ENCODE data around the gene RBM17.
"Not testable (repeated sequence)": the region's sequence is repeated elsewhere in the genome, so short reads cannot be mapped to it uniquely, and the experiment has no call there.

The RBM17 gene

GRCh38 chr10:6088721-6089333 is at the start of gene RBM17:
Gene RBM17, plus strand, starts transcription at chr10:6089034. Its CDS starts 8,032 bp downstream, at chr10:6097066.
- DNase-seq: peak; percentile 45 to 94 (median 87)

DNA sequence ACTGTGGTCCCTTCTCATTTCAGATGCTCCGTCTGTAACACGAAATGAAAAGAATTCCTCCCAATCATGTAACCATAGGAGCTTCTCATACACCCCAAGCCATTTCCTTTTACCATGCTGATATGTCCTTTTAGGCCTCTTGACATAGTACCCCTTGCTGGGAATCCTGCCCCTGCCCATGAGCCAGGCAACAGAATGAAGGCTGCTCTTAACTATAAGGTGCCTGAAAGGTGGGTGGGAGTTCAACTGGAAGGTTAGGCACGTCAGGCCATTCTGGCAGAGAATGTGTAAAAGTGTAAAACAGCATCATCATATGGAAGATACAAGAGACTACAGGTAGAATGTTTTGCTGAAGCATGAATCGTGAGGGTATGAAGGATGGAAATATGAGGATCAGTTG is 49.1 kb upstream of the RBM17 start:
- no peak for DNase-seq

DNA sequence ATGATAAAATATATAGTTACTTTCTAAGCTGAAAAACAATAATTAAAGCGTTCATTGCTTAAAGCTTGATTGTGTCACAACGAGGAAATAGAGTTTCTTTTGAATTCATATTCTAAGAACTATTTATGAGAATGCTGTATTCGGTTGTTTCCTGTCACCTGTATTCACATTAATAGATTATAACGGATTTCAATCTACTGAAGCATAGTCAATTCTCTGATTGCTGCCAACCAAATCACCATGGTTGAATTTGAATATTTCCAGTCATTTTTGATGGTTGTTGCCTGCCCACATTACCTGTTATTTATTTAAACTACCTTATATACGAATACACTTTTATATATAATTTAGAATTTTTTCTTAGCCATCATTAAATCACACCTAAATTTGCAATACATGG is 48.6 kb upstream of the RBM17 start:
- DNase-seq: no peak

GRCh38 chr10:6043377-6043776 is 45.5 kb upstream of the RBM17 start:
- DNase-seq: not testable (repeated sequence)

GRCh38 chr10:6044060-6044459 is 44.8 kb upstream of the RBM17 start:
- no peak for DNase-seq

GRCh38 chr10:6044751-6045313 is 44.0 kb upstream of the RBM17 start:
- DNase-seq: no peak

DNA sequence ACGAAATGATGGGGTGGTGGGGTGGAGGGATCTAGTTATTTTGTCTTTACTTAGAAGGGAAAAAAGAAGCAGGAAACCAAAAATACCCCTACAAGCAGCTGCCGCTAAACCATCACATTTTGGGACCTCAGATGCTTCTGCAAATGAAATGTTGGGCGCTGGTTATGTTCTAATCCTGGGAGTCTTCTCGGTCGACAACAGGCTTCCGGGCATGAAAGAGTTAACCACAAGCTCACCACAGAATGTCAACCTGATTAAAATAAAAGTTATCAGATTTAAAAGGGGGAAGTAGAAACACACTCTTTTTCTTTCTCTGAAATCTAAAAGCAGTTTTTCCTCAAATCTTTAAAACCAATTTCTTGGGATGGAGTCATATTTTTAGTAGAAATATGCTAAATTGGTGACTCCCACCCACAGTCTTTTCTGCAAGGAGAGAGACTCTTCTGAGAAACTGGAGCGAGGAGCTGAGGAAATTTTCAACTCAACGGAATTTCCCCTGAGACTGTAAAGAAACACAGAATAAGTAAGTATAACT is 43.5 kb upstream of the RBM17 start:
- no peak for DNase-seq

GRCh38 chr10:6045878-6046772 is 42.7 kb upstream of the RBM17 start:
- no peak for DNase-seq

DNA sequence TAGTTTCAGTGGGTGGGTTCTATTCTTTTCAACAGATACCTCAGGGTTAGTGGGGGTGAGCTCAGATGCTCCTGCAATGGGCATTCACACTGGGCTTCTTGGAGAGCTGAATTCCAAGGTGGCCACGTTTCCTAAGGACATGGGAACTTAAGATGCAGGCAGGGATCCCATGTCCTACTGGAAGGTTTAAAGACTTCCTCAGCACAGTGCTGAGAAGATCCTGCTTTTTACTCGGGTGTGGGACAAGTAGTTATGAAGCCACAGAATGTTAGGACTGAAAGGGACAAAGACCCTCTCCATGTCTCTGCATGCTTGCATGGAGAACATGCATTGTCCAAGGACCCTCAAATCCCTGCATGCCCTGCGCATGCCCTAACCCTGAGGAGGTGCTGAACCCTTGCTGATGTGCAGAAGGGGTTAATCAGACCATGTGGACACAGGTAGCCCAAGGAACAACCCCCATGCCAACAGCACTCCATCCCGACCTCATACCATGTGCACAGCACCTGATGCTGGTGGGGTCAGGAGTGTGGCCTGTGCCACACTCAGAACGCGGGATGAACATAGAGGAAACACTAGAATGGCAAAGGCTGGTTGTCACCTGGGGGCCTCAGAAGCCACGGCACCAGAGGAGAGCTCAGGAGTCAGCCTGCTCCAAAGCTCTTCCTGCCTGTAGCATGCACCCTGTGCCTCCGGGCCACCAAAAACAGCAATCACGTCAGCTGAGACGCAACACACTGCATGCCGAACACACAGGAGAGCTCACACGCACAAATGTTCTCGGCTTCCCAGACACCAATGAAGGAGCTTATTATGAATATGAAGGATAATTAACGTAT is 41.8 kb upstream of the RBM17 start:
- DNase-seq: no peak

DNA sequence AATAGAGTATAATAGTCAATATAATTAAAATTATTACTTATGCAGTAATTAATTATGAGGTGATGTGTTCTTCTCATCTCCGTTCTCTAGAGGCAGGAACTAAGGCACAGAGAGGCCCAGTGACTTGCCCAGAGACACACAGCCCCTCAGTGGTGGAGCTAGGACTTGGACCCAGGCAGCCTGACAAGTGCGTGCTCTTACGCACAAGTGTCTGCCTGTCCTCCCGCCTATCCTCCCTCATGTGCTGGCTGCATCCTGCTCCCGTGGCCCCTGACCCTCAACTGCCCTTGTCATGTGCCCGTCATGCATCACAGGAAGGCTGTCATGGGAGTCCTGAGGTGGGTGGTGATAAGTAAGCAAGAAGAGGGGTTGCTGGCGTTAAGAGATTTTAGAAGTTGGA is 41.0 kb upstream of the RBM17 start:
- DNase-seq: no peak

- DNase-seq: no peak
Measured at GRCh38 chr10:6048281-6049030, 40.4 kb upstream of the RBM17 start.

DNA sequence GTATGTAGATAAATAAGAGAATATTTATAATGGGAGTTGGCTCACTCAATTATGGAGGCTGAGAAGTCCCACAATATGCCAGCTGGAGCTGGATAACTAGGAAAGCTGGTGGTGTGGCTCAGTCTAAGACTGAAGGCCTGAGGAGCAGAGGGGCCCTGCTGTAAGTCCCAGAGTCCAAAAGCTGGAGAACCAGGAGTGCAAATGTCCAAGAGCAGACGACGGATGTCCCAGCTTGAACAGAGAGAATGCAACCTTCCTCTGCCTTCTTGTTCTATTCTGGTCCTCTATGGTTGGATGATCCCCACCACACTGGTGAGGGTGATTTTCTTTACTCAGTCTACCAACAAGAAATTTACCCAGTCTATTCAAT is 39.8 kb upstream of the RBM17 start:
- DNase-seq: no peak

GRCh38 chr10:6050801-6051445 is 37.9 kb upstream of the RBM17 start:
- peak in 9 of 51 donors; percentile 6 to 29 (median 11) for DNase-seq

GRCh38 chr10:6052247-6053221 is 36.3 kb upstream of the RBM17 start:
- peak in 3 of 51 donors; percentile 8 to 39 (median 15) for DNase-seq

GRCh38 chr10:6053303-6053702 is 35.5 kb upstream of the RBM17 start:
- DNase-seq: no peak

DNA sequence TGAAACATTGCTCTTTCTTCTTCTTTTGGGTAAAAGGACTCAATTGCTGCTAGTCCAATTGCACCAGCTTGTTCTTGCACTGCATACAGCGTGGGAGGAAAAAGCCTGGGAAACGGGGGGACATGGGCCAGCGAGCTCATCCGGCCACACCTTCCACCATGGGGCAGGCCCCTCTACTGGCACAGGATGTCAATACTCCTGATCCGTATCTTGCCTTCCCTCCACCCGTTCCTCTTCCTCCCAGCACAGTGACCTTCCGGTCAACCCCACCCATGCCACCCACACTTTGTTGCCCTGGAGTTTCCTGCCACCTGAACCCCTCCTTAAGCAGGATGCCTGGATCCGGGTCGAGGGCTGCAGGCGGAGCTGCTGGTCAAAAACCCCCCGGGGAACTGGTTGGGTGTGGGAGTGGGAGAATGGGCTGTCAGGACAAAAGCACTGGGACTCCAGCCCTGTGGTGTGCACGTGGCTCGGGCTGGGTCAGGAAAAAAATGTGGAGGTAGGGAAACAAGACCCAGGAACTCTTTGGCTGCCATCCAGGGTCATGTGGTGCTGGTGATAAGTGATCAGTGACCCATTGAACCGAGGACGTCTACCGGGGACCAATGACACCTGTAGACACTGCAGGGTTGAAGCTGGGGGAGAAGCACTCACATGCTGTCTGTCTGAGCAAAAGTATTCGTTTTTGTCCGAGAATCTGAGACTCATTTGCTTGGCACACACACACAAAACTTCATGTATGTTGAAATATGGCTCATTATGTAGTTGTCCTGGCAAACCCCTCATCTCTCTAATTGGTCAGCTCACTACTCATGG is 34.8 kb upstream of the RBM17 start:
- DNase-seq: peak in 1 of 51 donors; percentile 36

DNA sequence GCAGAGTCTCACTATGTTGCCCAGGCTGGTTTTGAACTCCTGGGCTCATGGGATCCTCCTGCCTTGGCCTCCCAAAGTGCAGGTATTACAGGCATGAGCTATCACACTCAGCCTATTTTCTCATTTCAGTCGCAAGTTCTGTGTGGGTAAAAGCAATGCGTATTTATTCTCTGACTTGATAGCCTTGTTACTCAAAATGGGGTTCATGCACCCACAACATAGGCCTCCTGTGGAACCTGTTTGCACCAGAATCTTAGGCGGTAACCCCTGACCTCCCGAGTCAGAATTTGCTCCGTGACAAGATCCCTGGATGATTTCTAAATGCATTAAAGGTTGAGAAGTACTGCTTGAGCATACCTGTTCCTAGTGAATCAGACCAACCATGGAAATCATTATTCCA is 34.0 kb upstream of the RBM17 start:
- DNase-seq: no peak

- no peak for DNase-seq
Measured at GRCh38 chr10:6055929-6056328, 32.9 kb upstream of the RBM17 start.

All from hypothalamus (tissue), 51 donors.